ENCODE results near the gene MTHFD1L. TPM values are rescaled to one million over a fixed set of nuclear protein-coding genes. Genes with fewer than 3 reads are reported as not detected.

Gene MTHFD1L
- total RNA-seq, 1 donor from 2014 or later = 53.2 TPM

DNA sequence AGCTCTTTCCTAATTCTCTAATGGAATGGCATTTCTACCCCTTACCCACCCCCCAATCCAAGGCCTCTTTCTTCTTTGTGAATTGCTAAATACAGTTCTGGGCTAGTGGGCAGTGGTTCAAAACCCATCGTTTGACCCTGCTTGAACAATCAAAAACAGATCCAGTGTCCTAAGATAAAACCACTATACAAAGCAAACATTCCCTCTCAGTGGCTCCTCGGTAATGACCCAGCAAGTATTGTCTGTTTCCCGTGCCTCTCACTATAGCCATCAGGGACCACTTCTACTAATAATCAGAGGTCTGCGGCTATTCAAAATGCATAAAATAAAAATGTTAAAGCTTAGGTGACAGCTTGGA is 230.7 kb downstream of the MTHFD1L start:
- DNase-seq (ENCODE audit: low read depth) (no peak), FAIRE-seq (no peak)
- H3K27me3 ChIP-seq (ENCODE audit: control insufficient read depth, insufficient read depth, low read length) = no peaks in the 10 kb centered on the region
- no peak for TF ChIP-seq CTCF (IDR thresholded peaks at IDR 0.05; ENCODE audit: insufficient read depth, low read length, severe bottlenecking)
- H3K4me3 ChIP-seq (ENCODE audit: low read depth, low read length) = no peak overlapping the region
- H3K36me3 ChIP-seq (ENCODE audit: control insufficient read depth, insufficient read depth, low read length) = peaks cover 7% of the 10 kb centered on the region

DNA sequence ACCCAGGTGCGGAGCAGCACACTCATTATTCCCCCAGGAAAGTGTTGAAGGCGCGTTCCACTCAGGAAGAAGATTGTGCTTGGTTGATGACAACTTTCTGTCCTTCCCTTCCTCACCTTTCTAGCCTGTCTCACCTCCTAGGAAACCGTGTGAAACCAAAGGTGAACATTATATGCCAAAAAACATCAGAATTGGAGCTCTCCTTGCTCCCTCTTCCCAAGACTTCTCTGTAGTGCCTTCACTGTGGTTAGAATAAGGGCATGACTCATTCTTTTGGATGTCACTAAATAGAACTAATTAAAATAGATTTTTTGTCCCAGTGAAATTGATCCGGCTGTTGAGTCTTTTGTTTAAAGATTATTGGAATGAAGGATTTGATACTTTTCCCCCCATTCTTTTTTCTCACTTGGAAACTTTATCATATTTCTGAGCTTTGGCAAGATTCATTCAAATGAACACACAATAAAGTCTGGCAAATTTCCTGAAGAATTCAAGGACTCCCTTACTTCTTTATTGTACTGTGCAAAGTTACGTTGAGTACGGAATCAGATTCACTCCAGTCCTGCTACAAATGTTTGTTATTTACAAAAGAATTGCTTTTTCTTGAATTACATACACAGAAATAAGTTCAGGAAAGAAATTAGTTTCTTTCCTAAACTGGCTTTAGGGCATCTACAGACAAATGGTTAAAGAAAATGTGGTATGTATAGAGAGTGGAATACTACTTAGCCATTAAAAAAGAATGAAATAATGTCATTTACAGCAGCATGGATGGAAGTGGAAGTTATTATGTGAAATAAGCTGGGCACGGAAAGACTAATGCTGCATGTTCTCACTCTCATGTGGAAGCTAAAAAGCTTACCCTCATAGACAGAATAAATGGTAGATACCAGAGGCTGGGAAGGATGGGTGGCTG is 231.4 kb downstream of the MTHFD1L start:
- FAIRE-seq = no peak

GRCh38 chr6:151098166-151098565 is 232.7 kb downstream of the MTHFD1L start:
- Histone ChIP-seq H3K27me3 (ENCODE audit: control insufficient read depth, insufficient read depth, low read length) (no peaks in the 10 kb centered on the region), H3K4me3 (ENCODE audit: low read depth, low read length) (no peak overlapping the region), H3K36me3 (ENCODE audit: control insufficient read depth, insufficient read depth, low read length) (peaks cover 6% of the 10 kb centered on the region)
- DNase-seq (ENCODE audit: low read depth) = no peak
- no peak for TF ChIP-seq CTCF (IDR thresholded peaks at IDR 0.05; ENCODE audit: insufficient read depth, low read length, severe bottlenecking)
- FAIRE-seq = no peak

More for the DNA sequence above, 231.4 kb downstream of the MTHFD1L start:
- no peaks in the 10 kb centered on the region for H3K27me3 ChIP-seq (ENCODE audit: control insufficient read depth, insufficient read depth, low read length)
- H3K36me3 ChIP-seq (ENCODE audit: control insufficient read depth, insufficient read depth, low read length) = peaks cover 7% of the 10 kb centered on the region
- TF ChIP-seq CTCF (IDR thresholded peaks at IDR 0.05; ENCODE audit: insufficient read depth, low read length, severe bottlenecking) = no peak
- DNase-seq (ENCODE audit: low read depth) = peak; percentile 6
- H3K4me3 ChIP-seq (ENCODE audit: low read depth, low read length) = no peak overlapping the region

GRCh38 chr6:151100326-151100725 is 234.8 kb downstream of the MTHFD1L start:
- H3K4me3 ChIP-seq (ENCODE audit: low read depth, low read length) = no peak overlapping the region

GRCh38 chr6:151101161-151101815 is 235.8 kb downstream of the MTHFD1L start:
- H3K27me3 ChIP-seq (ENCODE audit: control insufficient read depth, insufficient read depth, low read length) = no peaks in the 10 kb centered on the region
- no peak for TF ChIP-seq CTCF (IDR thresholded peaks at IDR 0.05; ENCODE audit: insufficient read depth, low read length, severe bottlenecking)
- DNase-seq (ENCODE audit: low read depth) = no peak
- H3K36me3 ChIP-seq (ENCODE audit: control insufficient read depth, insufficient read depth, low read length) = no peaks in the 10 kb centered on the region
- FAIRE-seq = no peak
- H3K4me3 ChIP-seq (ENCODE audit: low read depth, low read length) = no peak overlapping the region

More at GRCh38 chr6:151100326-151100725, 234.8 kb downstream of the MTHFD1L start:
- no peaks in the 10 kb centered on the region for H3K36me3 ChIP-seq (ENCODE audit: control insufficient read depth, insufficient read depth, low read length)
- FAIRE-seq (no peak), DNase-seq (ENCODE audit: low read depth) (no peak)
- no peak for TF ChIP-seq CTCF (IDR thresholded peaks at IDR 0.05; ENCODE audit: insufficient read depth, low read length, severe bottlenecking)
- H3K27me3 ChIP-seq (ENCODE audit: control insufficient read depth, insufficient read depth, low read length) = no peaks in the 10 kb centered on the region
